Activated naive CD8-positive, alpha-beta T cell treated with anti-CD3 and anti-CD28 coated beads for 36 hours (primary cell): ENCODE measurements around the gene PPY. TPM values are rescaled to one million over a fixed set of nuclear protein-coding genes. Genes with fewer than 3 reads are reported as not detected.

ENCODE experiments used
- total RNA-seq, 2 experiments: library from RNA; stranded (reverse); gene quantifications; one replicate each; pipeline ENCODE4 v1.2.3, GENCODE V29; 2021

PPY gene
- total RNA-seq, 2 experiments from 2014 or later = not detected

Other genes starting within 250 kb of the PPY start
- gene SOST, start 183.7 kb downstream of the PPY start, total RNA-seq = not detected
- gene DUSP3, start 163.5 kb downstream of the PPY start, total RNA-seq = 10 to 100 TPM; 21.2 to 22.3 TPM
- not detected for gene CFAP97D1, start 162.0 kb downstream of the PPY start, total RNA-seq
- 1 to 10 TPM in 1 of 2 experiments, under 1 TPM in 1; 0.80 to 1.1 TPM for gene MPP3, start 109.3 kb downstream of the PPY start, total RNA-seq
- not detected for gene CD300LG, start 95.3 kb downstream of the PPY start, total RNA-seq
- 1 to 10 TPM; 5.2 to 6.5 TPM for gene MPP2, start 34.9 kb downstream of the PPY start, total RNA-seq
- gene PYY, start 11.5 kb upstream of the PPY start, total RNA-seq = not detected
- gene NAGS, start 62.1 kb upstream of the PPY start, total RNA-seq = 1 to 10 TPM in 1 of 2 experiments, under 1 TPM in 1; 0.82 to 1.1 TPM
- gene TMEM101, start 72.5 kb upstream of the PPY start, total RNA-seq = 10 to 100 TPM; 22.7 to 26.9 TPM
- 100 to 1,000 TPM; 103 to 110 TPM for gene LSM12, start 124.2 kb upstream of the PPY start, total RNA-seq
- 10 to 100 TPM; 30.8 to 31.1 TPM for gene G6PC3, start 128.3 kb upstream of the PPY start, total RNA-seq
- gene HDAC5, start 181.2 kb upstream of the PPY start, total RNA-seq = 10 to 100 TPM; 18.2 to 18.7 TPM
- 10 to 100 TPM; 18.5 to 20.1 TPM for gene HROB, start 199.5 kb upstream of the PPY start, total RNA-seq
- gene ASB16, start 228.2 kb upstream of the PPY start, total RNA-seq = not detected
- gene TMUB2, start 244.5 kb upstream of the PPY start, total RNA-seq = 10 to 100 TPM; 17.1 to 18.2 TPM